H1 (cell line): ENCODE results near the gene MAGI1. TPM values are rescaled to one million over a fixed set of nuclear protein-coding genes. Genes with fewer than 3 reads are reported as not detected.

Experiments used
- CTCF ChIA-PET: fragments of 300-600 bp; sonication (Branson Sonifier 250); formaldehyde crosslinking; loops from one replicate; lab custom pipeline; 2021; ENCODE audit not compliant: partially characterized antibody; lab: Charles Lee
- POLR2A ChIA-PET: fragments of 300-600 bp; sonication (Branson Sonifier 250); formaldehyde crosslinking; loops from one replicate; lab custom pipeline; 2021; ENCODE audit warnings: inconsistent platforms; ENCODE audit not compliant: partially characterized antibody; lab: Charles Lee
- DNase-seq, 2 experiments: peaks; one replicate each; pipeline versions ENCODE4 v3.0.0 to v3.0.0-alpha.2; 2010 to 2022; ENCODE audit warnings: low spot score in 2 of 2, low read depth in 1 of 2, mixed read lengths in 1 of 2
- FAIRE-seq: peaks from 2 replicates; lab custom pipeline; 2011; peaks lifted over from hg19 to GRCh38; lab: Jason Lieb, UNC
- H2AFZ ChIP-seq: 2 replicates; pipeline ENCODE4 v1.8.1; 2012; ENCODE audit warnings: low read length, inconsistent platforms
- H2AK5ac ChIP-seq: 2 replicates; pipeline ENCODE4 v1.6.1; 2013; ENCODE audit warnings: low read depth, low read length
- H2BK120ac ChIP-seq: replicated peaks from 2 replicates; pipeline ENCODE3; 2013; ENCODE audit warnings: low read depth, low read length, inconsistent platforms
- H2BK12ac ChIP-seq: 2 replicates; pipeline ENCODE4 v1.6.1; 2013; ENCODE audit warnings: low read depth, low read length
- H2BK15ac ChIP-seq: 2 replicates; pipeline ENCODE4 v1.6.1; 2013; ENCODE audit warnings: low read length
- H2BK20ac ChIP-seq: 2 replicates; pipeline ENCODE4 v1.6.1; 2013; ENCODE audit warnings: low read length
- H2BK5ac ChIP-seq: 2 replicates; pipeline ENCODE4 v1.6.1; 2013; ENCODE audit warnings: low read depth, low read length
- H3K14ac ChIP-seq: 2 replicates; pipeline ENCODE4 v1.6.1; 2013; ENCODE audit warnings: inconsistent platforms; ENCODE audit not compliant: insufficient read length
- H3K18ac ChIP-seq: 2 replicates; pipeline ENCODE4 v1.6.1; 2013; ENCODE audit warnings: low read length; ENCODE audit errors: extremely low read depth
- H3K23ac ChIP-seq: 2 replicates; pipeline ENCODE4 v1.6.1; 2013; ENCODE audit warnings: inconsistent platforms; ENCODE audit not compliant: insufficient read length
- H3K23me2 ChIP-seq: 2 replicates; pipeline ENCODE4 v1.6.1; 2013; ENCODE audit warnings: low read depth, low read length
- H3K27ac ChIP-seq: 2 replicates; pipeline ENCODE4 v1.6.1; 2011; ENCODE audit warnings: low read depth, low read length, inconsistent platforms
- H3K27me3 ChIP-seq, 4 experiments: replicated peaks in 1 of 4; 1 replicate in 1 of 4; 2 replicates in 3 of 4; pipeline versions ENCODE4 v1.6.1 to v1.8.1; 2011 to 2013; ENCODE audit warnings: low read length in 3 of 4, mild to moderate bottlenecking in 3 of 4, inconsistent platforms in 2 of 4, mixed read lengths in 2 of 4, moderate library complexity in 1 of 4; ENCODE audit not compliant: control insufficient read depth in 3 of 4, insufficient read depth in 3 of 4; ENCODE audit errors: extremely low read depth in 1 of 4
- H3K36me3 ChIP-seq, 4 experiments: 2 replicates each; pipeline versions ENCODE4 v1.6.1 to v1.8.1; 2011 to 2013; ENCODE audit warnings: mild to moderate bottlenecking in 4 of 4, low read length in 3 of 4, moderate library complexity in 2 of 4, control low read depth in 1 of 4, inconsistent platforms in 1 of 4; ENCODE audit not compliant: insufficient read depth in 4 of 4, control insufficient read depth in 2 of 4
- H3K4ac ChIP-seq: replicated peaks from 2 replicates; pipeline ENCODE3; 2013; ENCODE audit warnings: low read length, low read depth, mixed read lengths, inconsistent platforms; ENCODE audit not compliant: insufficient read length
- H3K4me1 ChIP-seq, 4 experiments: replicated peaks in 1 of 4; 1 replicate in 1 of 4; 2 replicates in 3 of 4; pipeline versions ENCODE4 v1.6.1 to v1.8.1; 2011 to 2013; ENCODE audit warnings: low read length in 3 of 4, inconsistent platforms in 2 of 4, mixed read lengths in 1 of 4; ENCODE audit not compliant: insufficient read depth in 4 of 4, control insufficient read depth in 3 of 4
- H3K4me2 ChIP-seq, 2 experiments: 2 replicates each; pipeline versions ENCODE4 v1.6.1 to v1.8.1; 2011 to 2013; ENCODE audit warnings: low read depth in 2 of 2, low read length in 2 of 2, control low read depth in 1 of 2, inconsistent platforms in 1 of 2, mild to moderate bottlenecking in 1 of 2; ENCODE audit not compliant: insufficient read depth in 1 of 2
- H3K4me3 ChIP-seq, 4 experiments: fragments of 200-600, 300-600 bp in 1 of 4; sonication (generic), shearing (Covaris generic), sonication (Bioruptor Twin) in 1 of 4; 2 replicates each; pipeline versions ENCODE4 v1.5.1 to v1.8.1; 2011 to 2016; ENCODE audit warnings: low read length in 4 of 4, low read depth in 3 of 4, control low read depth in 2 of 4, inconsistent platforms in 2 of 4, mild to moderate bottlenecking in 2 of 4, mixed read lengths in 1 of 4, moderate library complexity in 1 of 4; ENCODE audit not compliant: insufficient read depth in 2 of 4; ENCODE audit errors: extremely low read depth in 1 of 4
- H3K56ac ChIP-seq: replicated peaks from 2 replicates; pipeline ENCODE3; 2013; ENCODE audit warnings: low read depth, mild to moderate bottlenecking, mixed read lengths, low read length, inconsistent platforms; ENCODE audit not compliant: insufficient read length
- H3K79me1 ChIP-seq: 2 replicates; pipeline ENCODE4 v1.6.1; 2013; ENCODE audit warnings: low read depth, low read length, control low read depth
- H3K79me2 ChIP-seq, 2 experiments: 2 replicates each; pipeline versions ENCODE4 v1.6.1 to v1.8.1; 2012 to 2013; ENCODE audit warnings: low read length in 2 of 2, mild to moderate bottlenecking in 2 of 2, inconsistent platforms in 1 of 2; ENCODE audit not compliant: insufficient read depth in 2 of 2, control insufficient read depth in 1 of 2
- H3K9ac ChIP-seq, 4 experiments: replicated peaks in 1 of 4; 1 replicate in 1 of 4; 2 replicates in 3 of 4; pipeline versions ENCODE4 v1.6.1 to v1.8.1; 2011 to 2013; ENCODE audit warnings: low read depth in 3 of 4, low read length in 3 of 4, control low read depth in 2 of 4, mild to moderate bottlenecking in 2 of 4, moderate library complexity in 2 of 4, inconsistent platforms in 1 of 4; ENCODE audit errors: extremely low read depth in 1 of 4
- H3K9me3 ChIP-seq, 2 experiments: 2 replicates each; pipeline versions ENCODE4 v1.6.1 to v1.8.1; 2012 to 2013; ENCODE audit warnings: mild to moderate bottlenecking in 2 of 2, moderate library complexity in 2 of 2, control low read depth in 1 of 2, inconsistent platforms in 1 of 2, low read depth in 1 of 2, low read length in 1 of 2, mixed read lengths in 1 of 2; ENCODE audit not compliant: insufficient read depth in 2 of 2
- H4K20me1 ChIP-seq, 2 experiments: replicated peaks in 1 of 2; 2 replicates each; pipeline versions ENCODE3 to v1.8.1; 2011 to 2013; ENCODE audit warnings: inconsistent platforms in 2 of 2, low read length in 2 of 2, mild to moderate bottlenecking in 1 of 2; ENCODE audit not compliant: insufficient read depth in 2 of 2, control insufficient read depth in 1 of 2
- H4K5ac ChIP-seq: 2 replicates; pipeline ENCODE4 v1.6.1; 2013; ENCODE audit warnings: low read length, low read depth, mixed read lengths, inconsistent platforms; ENCODE audit not compliant: insufficient read length
- H4K8ac ChIP-seq: 2 replicates; pipeline ENCODE4 v1.8.0; 2013; ENCODE audit warnings: mild to moderate bottlenecking, moderate library complexity, low read length, inconsistent platforms; ENCODE audit not compliant: insufficient read depth; ENCODE audit errors: extremely low read depth
- H4K91ac ChIP-seq: replicated peaks from 2 replicates; pipeline ENCODE3; 2013; ENCODE audit warnings: low read length, mixed read lengths, inconsistent platforms; ENCODE audit not compliant: insufficient read length
- BCL11A ChIP-seq, 2 experiments: IDR thresholded peaks; one replicate each; pipeline ENCODE4 v1.6.1; 2011; ENCODE audit warnings: low read depth in 2 of 2, low read length in 2 of 2, mild to moderate bottlenecking in 2 of 2
- CBX5 ChIP-seq: fragments of 300-800, 300-1000 bp; sonication (generic); IDR thresholded peaks from 2 replicates; pipeline ENCODE4 v1.7.1; 2016; ENCODE audit warnings: antibody characterized with exemption, low read length, low read depth
- HDAC6 ChIP-seq: IDR thresholded peaks from one replicate; pipeline ENCODE4 v1.7.1; 2012; ENCODE audit warnings: low read depth, mild to moderate bottlenecking, inconsistent platforms, low read length, moderate library complexity
- JUN ChIP-seq: IDR thresholded peaks from 2 replicates; pipeline ENCODE4 v1.6.1; 2011; ENCODE audit warnings: low read depth, mild to moderate bottlenecking, improper control_type of control experiment, low read length
- JUND ChIP-seq: IDR thresholded peaks from 2 replicates; pipeline ENCODE4 v1.6.1; 2011; ENCODE audit warnings: mild to moderate bottlenecking, improper control_type of control experiment, low read length
- KDM1A ChIP-seq: fragments of 200-600, 300-600 bp; sonication (generic); IDR thresholded peaks from 2 replicates; pipeline ENCODE4 v1.7.1; 2016; ENCODE audit warnings: mild to moderate bottlenecking, low read length, borderline replicate concordance
- KDM4A ChIP-seq: IDR thresholded peaks from one replicate; pipeline ENCODE4 v1.7.1; 2012; ENCODE audit warnings: low read depth, mild to moderate bottlenecking, moderate library complexity, low read length, inconsistent platforms; ENCODE audit not compliant: severe bottlenecking
- POLR2A ChIP-seq, 2 experiments: IDR thresholded peaks; 1 replicate in 1 of 2; 2 replicates in 1 of 2; pipeline ENCODE4 v1.6.1; 2011; ENCODE audit warnings: low read depth in 2 of 2, low read length in 2 of 2, mild to moderate bottlenecking in 2 of 2; ENCODE audit errors: control extremely low read depth in 1 of 2
- POU5F1 ChIP-seq: IDR thresholded peaks from 2 replicates; pipeline ENCODE4 v1.6.1; 2011; ENCODE audit warnings: low read depth, mild to moderate bottlenecking, low read length, moderate library complexity
- SIN3A ChIP-seq, 2 experiments: IDR thresholded peaks in 1 of 2; conservative IDR thresholded peaks in 1 of 2; 2 replicates each; pipeline ENCODE4 v1.6.1; 2011 to 2012; ENCODE audit warnings: low read length in 2 of 2, improper control_type of control experiment in 1 of 2, low read depth in 1 of 2, mild to moderate bottlenecking in 1 of 2
- SP1 ChIP-seq: IDR thresholded peaks from 2 replicates; pipeline ENCODE4 v1.6.1; 2011; ENCODE audit warnings: low read depth, low read length
- TAF1 ChIP-seq: IDR thresholded peaks from 2 replicates; pipeline ENCODE4 v1.6.1; 2011; ENCODE audit warnings: mild to moderate bottlenecking, low read depth, low read length
- USF2 ChIP-seq: IDR thresholded peaks from 2 replicates; pipeline ENCODE4 v1.6.1; 2011; ENCODE audit warnings: low read length, improper control_type of control experiment
- WGBS, 2 experiments: shearing (Covaris generic) in 1 of 2; methylation state at CpG; one replicate each; pipeline versions ENCODE4 v1.1.6 to v1.1.7; 2013 to 2015; ENCODE audit warnings: low lambda C conversion rate in 2 of 2, mixed read lengths in 2 of 2, inconsistent platforms in 1 of 2, low coverage in 1 of 2, missing lambda C conversion rate in 1 of 2; ENCODE audit not compliant: insufficient replicate concordance in 2 of 2, insufficient coverage in 1 of 2, insufficient read length in 1 of 2; ENCODE audit errors: extremely low coverage in 1 of 2, missing lambda C conversion rate in 1 of 2; 5-methylcytosine and 5-hydroxymethylcytosine counted together
- polyA plus RNA-seq, 7 experiments: library from polyadenylated mRNA; depleted of rRNA in 3 of 7; stranded (reverse) in 5 of 7; unstranded in 2 of 7; fragments of >200 nt in 5 of 7; fragments of 200-250 nt in 2 of 7; gene quantifications; 1 replicate in 5 of 7; 2 replicates in 1 of 7; 4 replicates in 1 of 7; pipeline versions ENCODE4 v1.2.1 to v1.2.3, GENCODE V29; 2011 to 2013; ENCODE audit warnings: missing spikeins in 2 of 7, mixed read lengths in 2 of 7
- total RNA-seq: library from RNA; stranded (reverse); fragmentation: NEBNext Ultra II Directional; extraction: Animal tissue kit (Norgen Biotek cat#: 25700); gene quantifications from 2 replicates; pipeline ENCODE4 v1.2.1, GENCODE V29; 2021

MAGI1 gene
- total and polyA plus RNA-seq, 2 of the 8 experiments (the other 6 are each of a cell fraction or from before 2014, with no cell fraction given) = 19.8 to 78.0 TPM

DNA sequence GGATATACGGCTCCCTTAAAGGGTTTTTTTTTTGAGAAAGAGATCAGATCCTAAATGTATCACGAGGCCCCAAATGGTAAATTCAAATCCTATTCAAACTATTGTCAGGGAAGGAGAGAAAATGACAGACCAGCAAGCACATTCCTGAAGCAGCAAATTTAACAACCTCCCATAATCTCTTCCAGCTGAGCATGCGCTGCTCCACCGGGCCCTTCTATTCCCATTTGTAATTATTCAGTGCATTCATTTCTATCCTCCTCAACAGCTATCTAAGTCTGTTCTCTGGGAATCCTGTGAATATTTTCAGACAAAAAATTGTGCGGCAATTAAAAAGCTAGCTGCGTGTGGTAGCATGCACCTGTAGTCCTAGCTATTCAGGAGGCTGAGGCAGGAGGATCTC lies 43.2 kb downstream of the MAGI1 start:
- no peak overlapping the region for H3K4me3 ChIP-seq
- POLR2A ChIA-PET = interaction anchor here (1.3 to 1.9 kb wide), 2 partner anchors 9 to 43 kb away, joined by 4 to 8 read pairs; partner anchors contain the start of gene MAGI1
- peaks cover 0 to 59% of the 10 kb centered on the region in 2 experiments; a peak in 2 of 4 replicates for H3K79me2 ChIP-seq
- no peak overlapping the region for H4K5ac ChIP-seq
- no peak overlapping the region for H3K27ac ChIP-seq
- no peak overlapping the region for H2BK15ac ChIP-seq
- no peak overlapping the region for H3K4me2 ChIP-seq
- no peak overlapping the region for H3K18ac ChIP-seq
- no peaks in the 10 kb centered on the region for H3K23me2 ChIP-seq
- no peak for DNase-seq
- H2BK20ac ChIP-seq = no peak overlapping the region
- peaks cover 4% of the 10 kb centered on the region; the same call in 1 of the 2 replicates for H3K79me1 ChIP-seq
- H4K8ac ChIP-seq = no peak overlapping the region
- no peaks in the 10 kb centered on the region for H3K36me3 ChIP-seq
- H2AK5ac ChIP-seq = no peak overlapping the region
- H4K20me1 ChIP-seq = peaks cover 0 to 12% of the 10 kb centered on the region in 2 experiments
- H3K56ac ChIP-seq = no peak overlapping the region
- no peak overlapping the region for H3K9ac ChIP-seq
- no peaks in the 10 kb centered on the region for H3K27me3 ChIP-seq
- peaks cover 0 to 12% (median 3%) of the 10 kb centered on the region in 4 experiments; a peak in 5 of 7 replicates for H3K4me1 ChIP-seq
- no peak overlapping the region for H3K4ac ChIP-seq
- no peak overlapping the region for H2BK5ac ChIP-seq
- no peak overlapping the region for H2AFZ ChIP-seq
- H3K23ac ChIP-seq = no peak overlapping the region
- H3K14ac ChIP-seq = no peak overlapping the region
- H3K9me3 ChIP-seq = no peaks in the 10 kb centered on the region
- no peak for FAIRE-seq
- CTCF ChIA-PET = interaction anchor here (0.9 to 1.6 kb wide), 4 partner anchors 17 to 141 kb away, joined by 3 to 5 read pairs (median 4); no protein-coding TSS in a partner anchor
- H2BK120ac ChIP-seq = no peak overlapping the region
- H2BK12ac ChIP-seq = no peak overlapping the region
- 89% methylated on average over 6 of the region's 6 CpGs; no CpG with 5 or more reads in 1 of the 2 experiments for WGBS, 2 experiments
- H4K91ac ChIP-seq = no peak overlapping the region
- TF ChIP-seq POU5F1 = no peak
- no peak for TF ChIP-seq SP1
- no peak for TF ChIP-seq KDM1A
- no peak for TF ChIP-seq HDAC6
- TF ChIP-seq JUND = no peak
- TF ChIP-seq KDM4A = no peak
- no peak for TF ChIP-seq POLR2A (IDR thresholded peaks at IDR 0.05; ENCODE audit: control extremely low read depth in 1 of 2, low read depth in 2 of 2, low read length in 2 of 2)
- no peak for TF ChIP-seq CBX5
- TF ChIP-seq SIN3A (conservative IDR thresholded peaks at IDR 0.05 in 1 of 2, IDR thresholded peaks at IDR 0.05 in 1 of 2; ENCODE audit: low read depth in 1 of 2, low read length in 2 of 2) = no peak
- no peak for TF ChIP-seq BCL11A (IDR thresholded peaks at IDR 0.05; ENCODE audit: low read depth in 2 of 2, low read length in 2 of 2)
- TF ChIP-seq TAF1 = no peak
- no peak for TF ChIP-seq JUN
- TF ChIP-seq USF2 = no peak
